ENCODE data around the gene SEMA6D.

Gene SEMA6D

DNA sequence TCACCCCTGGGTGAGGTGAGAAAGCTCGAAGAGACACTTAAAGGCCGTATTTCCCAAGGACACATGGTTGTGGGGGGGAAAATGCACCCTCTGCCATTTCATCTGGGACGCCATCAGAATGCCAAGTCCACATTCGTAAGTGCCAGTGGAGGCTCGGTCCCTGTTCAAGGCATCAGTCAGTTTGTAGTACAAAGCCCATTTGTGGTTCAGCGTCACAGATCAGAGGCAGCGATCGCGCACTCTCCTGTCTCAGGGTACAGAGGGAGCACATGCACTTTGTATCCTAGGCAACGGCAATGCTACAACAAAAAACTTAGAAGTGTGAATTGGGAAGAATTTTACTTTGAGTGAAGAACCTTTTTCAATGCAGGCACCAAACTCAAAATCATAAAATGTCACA is 27.2 kb downstream of the SEMA6D start:
- no peak for DNase-seq

DNA sequence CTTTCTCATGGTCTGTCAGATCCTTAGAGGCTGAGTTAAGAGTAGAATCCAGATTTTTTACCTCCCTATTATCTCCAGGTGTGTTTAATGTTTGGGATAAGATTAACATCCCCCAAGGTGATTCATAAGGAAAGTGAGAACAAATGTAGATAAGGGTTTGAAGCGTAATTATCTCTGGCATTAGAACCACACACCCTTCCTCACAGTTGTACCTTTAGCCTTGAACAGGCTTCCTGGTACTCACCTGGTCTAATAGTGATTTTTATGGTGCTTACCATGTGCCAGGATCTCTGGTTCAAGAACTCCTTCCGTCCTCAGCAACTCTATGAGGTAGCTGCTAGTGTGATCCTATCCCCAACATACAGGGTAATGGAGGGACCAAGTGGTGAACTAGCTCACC is 27.7 kb downstream of the SEMA6D start:
- no peak for DNase-seq

DNA sequence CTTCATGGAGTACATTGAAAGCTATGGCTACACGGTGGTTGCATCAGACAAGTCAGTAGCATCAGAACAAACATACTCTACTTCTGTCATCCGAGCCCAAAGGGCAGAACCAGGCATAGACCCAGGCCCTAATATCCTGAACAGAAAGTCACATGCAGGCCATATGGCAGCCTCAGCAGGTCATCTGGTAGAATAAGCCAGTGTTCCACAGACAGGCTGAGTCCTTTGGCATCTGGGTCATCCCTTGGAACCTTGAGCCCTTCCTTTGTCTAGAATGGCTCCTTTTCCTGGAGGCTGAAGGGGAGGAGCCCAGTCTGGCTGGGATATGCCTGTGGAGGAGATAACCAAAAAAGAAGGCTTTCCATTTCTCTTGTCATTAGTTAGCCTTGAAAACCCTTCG is 29.2 kb downstream of the SEMA6D start:
- no peak for DNase-seq

DNA sequence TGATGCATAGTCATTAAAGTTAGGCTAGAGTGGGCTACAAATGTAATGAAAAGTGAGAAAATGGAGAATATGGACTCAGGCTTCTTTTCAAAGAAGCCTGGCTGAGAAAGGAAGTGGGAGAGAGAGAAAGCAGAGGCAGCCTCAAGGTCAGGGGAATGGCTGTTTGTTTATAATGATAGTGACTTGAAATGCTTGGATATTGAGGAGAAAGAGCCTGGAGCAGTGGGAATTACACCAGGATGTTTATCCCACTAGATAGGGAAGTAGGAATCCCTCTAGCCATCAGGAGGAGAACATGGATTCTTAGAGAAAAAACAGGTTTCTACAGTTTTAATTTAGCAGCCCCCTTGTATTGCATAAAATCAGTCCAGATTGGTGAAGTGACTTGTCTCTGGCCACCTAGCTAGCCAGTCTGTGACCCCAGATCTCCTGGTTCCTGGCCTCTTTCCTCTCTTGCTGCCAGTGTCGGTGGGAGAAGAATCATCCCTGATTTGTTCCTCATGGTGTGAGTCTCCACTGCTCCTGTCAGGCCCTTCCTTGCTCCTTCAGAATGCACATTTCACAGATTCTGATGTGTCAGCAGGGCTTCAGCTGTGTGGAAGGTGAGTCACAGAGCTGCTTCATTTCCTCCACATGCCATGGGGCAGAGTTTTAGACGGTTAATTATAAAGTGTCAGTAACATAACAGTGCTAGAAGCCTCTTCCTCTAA is 32.9 kb downstream of the SEMA6D start:
- DNase-seq = no peak

DNA sequence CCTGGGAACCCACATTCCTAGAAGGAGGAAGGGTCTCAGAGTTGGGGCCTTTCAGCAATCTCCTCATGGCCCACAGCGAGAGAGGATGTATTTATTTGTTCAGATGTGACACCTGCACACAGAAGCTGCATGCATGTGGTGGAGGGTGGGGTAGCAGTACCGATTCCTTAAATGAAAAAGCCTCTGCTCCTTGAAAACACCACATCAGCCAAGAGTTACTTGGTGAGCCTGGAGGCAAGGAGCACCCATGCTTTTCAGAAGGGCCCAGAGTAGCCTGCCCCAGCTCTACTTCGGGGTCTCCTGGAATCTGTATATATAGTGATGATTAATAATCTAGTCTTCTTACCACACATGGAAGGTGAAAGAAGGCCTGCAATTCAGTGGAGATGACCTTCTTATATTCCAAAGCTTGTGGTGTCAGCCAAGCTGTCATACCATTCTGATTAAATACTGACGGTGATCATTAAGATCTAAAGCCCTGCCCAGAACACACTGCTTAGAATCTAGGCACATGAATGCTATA is 33.5 kb downstream of the SEMA6D start:
- DNase-seq = no peak

DNA sequence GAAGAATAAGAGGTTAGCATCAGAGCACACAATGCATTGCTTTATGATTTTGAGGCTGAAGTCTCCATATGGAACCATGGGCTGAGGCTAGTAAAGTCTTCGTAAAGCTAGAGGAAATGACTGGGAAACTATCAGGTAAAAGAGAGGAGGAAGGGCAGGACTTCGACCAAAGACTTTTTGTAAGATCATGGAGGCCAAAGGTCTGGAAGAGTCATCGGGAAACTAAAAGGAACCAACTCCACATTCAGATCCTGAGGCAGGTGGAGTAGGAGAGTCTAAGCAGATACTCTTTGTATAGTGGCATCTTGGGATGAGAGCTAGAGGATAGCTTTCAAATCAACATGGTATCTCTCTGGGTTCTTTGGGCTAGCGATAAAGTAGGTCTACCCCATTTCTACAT is 36.3 kb downstream of the SEMA6D start:
- no peak for DNase-seq

DNA sequence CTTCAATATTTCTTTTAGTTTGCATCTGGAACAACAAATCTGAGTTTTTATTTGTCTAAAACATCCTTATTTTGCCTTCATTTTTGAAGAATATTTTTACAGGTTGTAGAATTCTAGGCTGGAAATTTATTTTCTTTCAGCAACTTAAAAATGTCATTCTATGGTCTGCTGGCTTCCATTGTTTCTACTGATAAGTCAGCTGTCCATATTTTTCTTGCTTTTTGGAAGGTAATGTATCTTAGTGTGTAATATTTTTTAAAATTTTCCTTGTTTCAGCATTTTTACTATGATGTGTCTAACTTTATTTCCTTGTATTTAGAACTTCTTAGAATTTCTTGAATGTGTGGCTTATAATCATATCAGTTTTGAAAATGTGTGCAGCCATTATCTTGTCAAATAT is 37.0 kb downstream of the SEMA6D start:
- DNase-seq = no peak

DNA sequence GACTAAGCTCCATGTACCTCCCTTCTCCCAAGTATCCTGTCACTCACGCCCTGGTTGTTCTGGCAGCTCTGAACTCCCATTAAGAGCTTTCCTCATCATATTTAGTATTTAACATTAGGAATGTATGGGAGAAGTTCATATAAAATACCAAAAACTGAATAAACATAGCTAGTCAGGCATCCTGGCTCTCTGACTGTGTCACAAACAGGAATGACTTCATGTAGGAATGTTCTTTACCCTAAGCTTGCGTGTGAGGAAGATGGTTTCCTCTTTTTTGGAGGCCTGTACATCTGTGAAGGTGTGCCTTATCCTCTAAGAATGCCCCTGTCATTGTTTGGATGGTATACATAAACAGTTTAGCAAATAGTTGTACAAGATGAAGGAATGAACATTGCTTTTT is 38.6 kb downstream of the SEMA6D start:
- DNase-seq = no peak

DNA sequence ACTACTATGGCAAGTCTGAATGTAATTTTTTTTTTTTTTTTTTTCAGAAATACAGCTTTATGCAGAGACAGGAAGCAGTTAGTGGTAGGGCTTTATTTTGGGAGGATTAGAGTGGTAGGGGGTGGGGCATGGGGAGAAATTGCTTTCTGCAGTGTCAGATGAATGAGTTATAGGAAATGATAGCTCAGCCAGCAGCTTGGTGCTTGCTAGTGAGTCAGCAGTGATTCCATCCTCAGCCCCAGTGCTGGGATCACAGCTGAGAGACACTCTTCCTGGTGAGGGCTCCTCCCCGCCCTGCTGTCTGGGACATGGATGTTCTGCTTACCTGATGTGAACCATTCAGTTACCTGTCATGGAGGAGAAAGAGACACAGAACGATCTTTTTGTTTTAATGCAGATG is 39.6 kb downstream of the SEMA6D start:
- no peak for DNase-seq

DNA sequence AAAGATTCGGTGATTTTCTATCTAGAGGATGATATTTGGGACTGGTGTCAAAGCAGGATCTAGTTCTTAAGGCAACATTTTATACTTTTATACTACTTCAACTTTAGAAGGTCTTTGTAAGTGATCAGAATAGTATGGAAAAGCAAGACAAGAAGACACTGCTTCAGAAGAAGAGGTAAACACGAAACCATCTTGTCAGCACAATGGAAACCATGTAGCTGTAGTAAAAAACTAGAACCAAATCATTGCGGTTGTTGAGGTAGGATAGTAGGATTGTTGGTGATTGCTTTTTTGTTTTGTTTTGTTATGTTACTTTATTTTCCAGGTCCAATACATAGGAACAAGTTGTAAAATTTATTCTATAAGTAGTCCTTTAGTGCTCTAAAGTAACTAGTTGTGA is 40.0 kb downstream of the SEMA6D start:
- no peak for DNase-seq

DNA sequence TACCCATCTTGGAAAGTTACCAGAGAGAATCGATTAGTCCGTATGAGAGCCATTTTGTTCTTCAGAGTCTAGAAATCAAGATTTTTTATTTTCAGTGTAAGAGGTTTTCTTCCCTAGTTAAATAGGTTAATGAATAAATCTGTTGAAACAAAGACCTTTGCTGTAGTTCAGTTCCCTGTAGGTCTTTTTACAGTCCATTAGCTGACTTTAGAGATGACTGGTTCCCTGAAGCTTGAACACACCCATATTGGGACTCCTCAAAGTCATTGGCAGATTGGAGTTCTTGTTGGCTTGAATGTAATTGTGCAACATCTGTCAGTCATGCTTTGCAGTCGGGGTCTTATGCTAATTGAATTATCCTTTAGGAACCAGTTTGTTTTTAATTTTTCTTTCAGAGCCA is 45.3 kb downstream of the SEMA6D start:
- no peak for DNase-seq

DNA sequence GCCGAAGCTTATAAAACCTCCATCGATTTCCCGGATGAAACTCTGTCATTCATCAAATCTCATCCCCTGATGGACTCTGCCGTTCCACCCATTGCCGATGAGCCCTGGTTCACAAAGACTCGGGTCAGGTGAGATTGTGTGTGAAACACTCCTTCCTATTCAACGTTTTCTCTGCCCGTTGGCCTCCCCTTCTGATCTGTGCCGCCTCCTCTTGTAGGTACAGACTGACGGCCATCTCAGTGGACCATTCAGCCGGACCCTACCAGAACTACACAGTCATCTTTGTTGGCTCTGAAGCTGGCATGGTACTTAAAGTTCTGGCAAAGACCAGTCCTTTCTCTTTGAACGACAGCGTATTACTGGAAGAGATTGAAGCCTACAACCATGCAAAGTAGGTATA is 47.4 kb downstream of the SEMA6D start:
- no peak for DNase-seq

DNA sequence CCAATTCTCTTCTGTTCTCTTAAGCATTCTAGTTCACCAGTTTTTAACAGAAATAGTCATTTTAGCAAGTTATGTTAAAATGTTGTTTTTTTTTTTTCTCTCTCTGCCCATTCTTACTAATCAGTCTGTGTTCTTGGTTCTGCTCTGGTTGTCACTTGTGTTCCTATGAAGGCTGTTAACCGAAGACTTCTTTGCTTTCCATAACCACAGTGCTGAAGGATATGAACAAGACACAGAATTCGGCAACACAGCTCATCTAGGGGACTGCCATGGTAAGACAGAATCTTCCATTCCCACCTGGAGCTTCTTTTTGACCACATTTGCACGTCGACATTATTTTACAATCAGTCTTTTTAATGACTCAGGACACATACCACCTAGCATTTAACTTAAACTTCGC is 49.1 kb downstream of the SEMA6D start:
- no peak for DNase-seq

DNA sequence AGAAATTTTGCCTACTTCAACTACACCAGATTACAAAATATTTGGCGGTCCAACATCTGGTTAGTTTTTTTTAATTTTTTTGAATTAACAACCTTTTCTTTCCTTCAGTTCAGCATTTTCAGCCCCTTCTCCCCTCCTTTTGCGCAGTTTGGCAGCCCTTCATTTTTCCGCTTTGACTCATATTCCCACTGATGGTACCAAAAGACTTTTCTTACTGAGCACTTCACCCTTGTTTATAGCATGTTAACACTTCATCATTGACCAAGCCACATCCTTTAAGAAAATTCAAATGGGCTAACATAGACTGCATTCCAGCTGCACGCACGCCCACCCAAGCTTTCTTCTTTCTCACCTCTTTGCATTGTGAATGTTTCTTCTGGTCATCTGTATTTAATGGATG is 49.7 kb downstream of the SEMA6D start:
- DNase-seq = no peak

DNA sequence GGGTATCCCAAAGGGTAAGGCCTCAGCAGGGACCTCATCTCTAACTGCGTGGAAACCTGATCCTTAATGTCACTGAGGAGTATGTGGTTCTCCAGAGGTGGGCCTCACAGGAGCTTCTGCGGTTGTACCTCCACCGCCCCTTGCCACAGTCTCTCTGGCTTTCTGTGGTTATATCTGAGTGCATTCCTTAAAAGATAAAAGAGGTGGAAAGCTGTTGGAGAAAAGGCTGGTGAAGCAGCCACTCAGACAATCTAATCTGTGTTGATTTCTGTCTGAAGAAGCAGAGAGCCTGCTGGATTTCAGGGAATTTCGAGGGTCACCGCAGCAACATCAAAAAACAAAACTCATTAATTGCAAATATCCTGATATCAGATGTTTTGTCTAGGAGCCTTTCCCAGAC is 51.4 kb downstream of the SEMA6D start:
- DNase-seq = no peak

DNA sequence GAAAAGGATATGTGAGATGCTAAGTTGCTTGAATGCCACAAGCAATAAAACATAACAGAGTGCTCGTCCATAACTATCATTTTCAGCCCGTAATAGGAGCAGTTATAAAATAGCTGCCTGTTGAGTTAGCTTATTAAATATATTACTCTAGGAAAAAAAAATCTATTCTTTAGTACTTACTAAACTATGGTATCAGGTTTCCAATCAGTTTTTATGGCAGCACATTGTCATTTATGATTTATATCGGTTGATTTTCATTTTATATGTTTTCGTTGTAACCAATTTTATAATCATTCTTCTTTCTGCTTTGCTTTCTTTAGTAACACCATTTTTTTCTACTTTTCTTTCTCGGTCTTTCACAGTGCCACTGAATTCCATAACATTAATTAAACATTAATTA is 51.9 kb downstream of the SEMA6D start:
- no peak for DNase-seq

DNA sequence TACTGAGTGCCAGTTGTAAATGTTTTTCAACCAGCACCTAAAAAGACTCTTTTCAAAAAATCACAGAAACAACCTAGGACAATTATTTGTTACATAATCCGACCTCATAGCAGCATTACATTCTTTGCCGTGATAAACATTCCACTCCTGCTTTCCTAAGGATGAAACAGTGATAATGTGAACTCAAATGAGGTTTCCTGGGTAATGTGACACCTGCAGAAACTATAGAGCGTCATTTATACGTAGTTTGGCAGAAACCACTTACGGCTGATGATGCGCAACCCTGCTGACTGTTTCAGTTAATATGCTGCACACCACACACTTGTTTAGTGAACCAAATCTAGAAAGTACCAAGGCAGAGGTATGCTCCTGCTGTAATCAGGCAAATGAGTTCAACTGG is 55.8 kb downstream of the SEMA6D start:
- no peak for DNase-seq

DNA sequence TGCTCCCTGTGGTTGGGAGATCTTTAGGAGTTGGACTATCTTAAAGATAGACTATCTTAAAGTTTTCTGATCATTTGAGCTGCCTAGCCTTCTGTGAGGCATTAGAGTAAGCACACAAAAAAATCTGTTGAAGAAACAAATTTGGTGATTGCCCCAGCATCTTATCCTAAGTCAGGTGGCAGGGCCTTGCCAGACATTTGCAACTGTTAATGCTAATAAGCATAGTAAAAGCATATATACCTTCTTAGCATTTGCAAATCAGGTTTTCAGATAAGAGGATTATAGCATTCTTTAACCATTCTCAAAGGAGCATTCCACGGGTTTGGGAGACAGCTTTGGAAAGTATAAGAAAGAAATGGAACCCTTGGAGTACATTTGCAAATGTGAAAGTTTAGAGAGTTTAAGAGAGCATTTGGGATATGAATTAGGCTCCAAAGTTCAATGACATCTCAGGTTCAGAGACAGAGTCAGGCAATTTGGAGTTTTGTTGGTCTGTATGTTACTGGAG is 61.0 kb downstream of the SEMA6D start:
- DNase-seq = no peak

DNA sequence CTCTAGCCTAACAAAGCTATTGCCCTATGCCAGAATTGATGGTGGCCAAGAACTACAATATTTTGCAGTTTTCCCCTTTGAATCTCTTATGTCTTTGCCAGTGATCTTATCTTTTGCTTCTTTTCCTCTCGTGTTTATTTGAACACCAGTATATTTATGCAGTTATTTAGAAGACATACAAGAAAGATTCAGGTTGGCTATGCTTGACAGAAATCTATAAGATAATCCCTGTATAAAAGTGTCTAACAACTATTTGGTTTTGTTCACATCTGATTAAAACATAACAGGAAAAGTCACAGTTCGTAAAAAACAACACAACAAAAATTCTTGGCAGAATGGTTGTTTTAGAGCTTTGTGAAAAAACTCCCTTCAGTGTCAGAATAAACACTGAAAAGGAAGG is 63.7 kb downstream of the SEMA6D start:
- DNase-seq = no peak

DNA sequence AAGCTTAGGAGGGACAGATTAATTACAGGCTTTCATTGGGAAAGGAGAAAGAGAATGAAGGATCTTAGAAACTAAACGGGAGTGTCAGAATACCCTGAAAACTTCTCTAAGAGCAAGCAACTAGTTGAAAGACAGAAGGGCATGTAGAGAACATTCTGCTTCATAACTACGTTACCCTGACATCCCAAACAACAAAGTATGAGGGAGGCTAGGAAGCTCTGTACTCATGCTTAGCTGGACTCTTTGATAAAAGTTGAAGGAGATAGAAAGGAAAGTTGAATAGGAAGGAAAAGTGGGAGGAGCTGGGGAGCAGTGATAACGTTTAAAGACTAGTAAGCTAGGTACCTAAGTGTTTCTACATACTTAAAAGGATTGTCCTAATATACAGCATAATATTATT is 64.2 kb downstream of the SEMA6D start:
- DNase-seq = no peak

DNA sequence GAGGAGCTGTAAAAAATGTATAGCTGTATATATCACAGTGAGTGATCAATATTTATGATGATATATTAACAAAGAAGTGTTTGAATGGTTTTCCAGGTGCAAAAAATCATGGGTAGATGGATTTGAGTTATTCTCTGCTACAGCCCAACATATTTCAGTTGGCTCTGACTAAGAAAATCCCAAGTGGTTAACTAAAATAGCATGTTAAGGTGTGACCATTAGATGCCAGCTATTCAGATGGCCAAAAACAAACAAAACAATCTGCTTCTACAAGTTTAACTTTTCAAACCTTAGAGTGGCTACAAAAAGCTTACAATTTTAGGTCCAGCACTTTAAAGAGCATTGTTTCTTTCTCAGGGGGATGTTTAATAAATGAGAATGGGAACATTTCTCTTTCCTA is 67.5 kb downstream of the SEMA6D start:
- no peak for DNase-seq

DNA sequence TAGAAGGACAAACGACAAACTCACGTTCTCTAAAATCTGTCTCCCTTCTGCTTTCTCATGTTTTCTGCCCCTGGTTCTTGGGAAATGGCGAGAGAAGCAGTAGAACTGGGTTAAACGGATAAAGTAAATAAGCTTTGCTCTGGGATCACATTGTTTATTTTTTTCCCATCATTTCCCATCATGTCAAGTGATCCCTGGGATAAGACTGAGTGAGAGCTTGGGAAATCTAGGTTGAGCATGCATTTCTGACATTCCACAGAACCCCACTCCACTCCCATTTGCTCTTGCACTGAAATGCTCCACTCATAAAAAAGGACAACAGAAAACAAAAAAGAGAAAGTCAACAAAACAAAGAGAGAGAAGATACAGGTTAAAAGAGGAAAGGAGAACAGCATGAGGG is 69.1 kb downstream of the SEMA6D start:
- no peak for DNase-seq

DNA sequence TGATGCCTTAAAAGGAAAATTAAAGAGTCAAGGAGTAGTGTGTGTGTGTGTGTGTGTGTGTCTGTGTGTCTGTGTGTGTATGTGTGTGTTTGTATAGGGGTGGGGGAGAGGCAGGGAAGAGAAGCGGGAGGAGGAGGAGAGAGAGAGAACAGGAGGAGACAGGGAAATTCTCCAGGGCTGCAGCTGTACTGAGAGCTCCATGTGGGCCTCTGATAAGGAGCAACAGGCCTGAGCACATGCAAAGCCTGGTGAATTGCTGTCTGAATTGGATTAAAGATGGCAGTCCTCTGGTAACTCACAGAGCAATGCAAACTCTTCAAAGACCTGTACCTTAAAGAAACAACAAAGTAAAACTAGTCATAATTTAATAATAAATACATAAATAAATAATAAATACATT is 70.6 kb downstream of the SEMA6D start:
- DNase-seq = no peak

DNA sequence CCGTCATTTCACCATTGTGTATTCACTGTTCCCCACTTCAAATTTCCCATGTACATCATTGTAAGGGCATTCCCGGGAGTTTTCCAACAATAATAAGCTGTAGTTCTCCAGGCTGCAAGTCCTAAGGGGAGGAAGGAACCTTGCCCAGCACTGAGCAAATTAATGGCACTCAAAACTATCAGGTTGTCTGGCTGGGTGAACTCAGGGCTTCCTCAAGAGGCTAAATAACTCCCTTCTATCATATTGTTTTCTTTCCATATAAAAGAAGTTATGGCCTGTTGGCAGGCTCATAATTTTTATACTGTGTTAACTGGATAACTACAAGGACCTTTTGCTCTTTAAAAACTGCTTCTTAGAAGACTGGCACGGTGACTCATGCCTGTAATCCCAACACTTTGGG is 71.4 kb downstream of the SEMA6D start:
- DNase-seq = no peak

DNA sequence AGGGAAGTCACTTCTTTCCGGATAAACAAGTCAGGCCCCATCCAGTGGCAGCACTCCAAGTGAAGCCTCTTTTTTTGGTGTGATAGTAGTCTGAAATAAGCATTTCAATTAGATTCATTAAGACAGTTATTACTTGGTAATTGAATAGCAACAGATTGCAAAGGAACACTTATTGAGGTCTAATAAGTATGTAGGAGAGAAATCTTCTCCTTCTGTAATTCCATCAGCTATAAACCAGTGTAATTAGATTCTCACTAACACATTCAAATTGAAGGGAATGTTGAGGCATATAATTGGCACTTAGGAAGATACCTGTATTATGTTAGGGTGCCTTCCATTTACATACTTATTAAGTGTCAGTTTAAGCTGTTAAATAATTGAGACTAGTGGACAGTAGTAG is 73.9 kb downstream of the SEMA6D start:
- DNase-seq = no peak
